PC-3 (cell line): ENCODE measurements around the gene EGLN2. TPM values are rescaled to one million over a fixed set of nuclear protein-coding genes. Genes with fewer than 3 reads are reported as not detected.

Source experiments
- ATAC-seq: fragments of 200-7000 bp; cut with Tn5 transposase; 2 replicates; pipeline ENCODE4 v1.9.1; 2020; ENCODE audit warnings: mild to moderate bottlenecking, moderate library complexity
- BruUV-seq: library from RNA; stranded (reverse); fragments of 400-500 nt; replicated peaks from 2 replicates; lab custom pipeline; 2021; lab: Mats Ljungman, UMichigan
- CTCF ChIA-PET: fragments of 300-600 bp; sonication (Branson Sonifier 250); formaldehyde crosslinking; loops from one replicate; lab custom pipeline; 2022; ENCODE audit warnings: antibody characterized with exemption; lab: Charles Lee
- POLR2A ChIA-PET: fragments of 300-600 bp; sonication (Branson Sonifier 250); formaldehyde crosslinking; loops from one replicate; lab custom pipeline; 2022; ENCODE audit warnings: antibody characterized with exemption; ENCODE audit not compliant: unreplicated experiment; lab: Charles Lee
- DNase-seq: peaks from one replicate; pipeline ENCODE4 v3.0.0-alpha.2; 2015
- H2AFZ ChIP-seq: fragments of 300-600 bp; sonication (generic); 2 replicates; pipeline ENCODE4 v1.6.0; 2016; ENCODE audit warnings: antibody characterized with exemption, low read length
- H3F3A ChIP-seq: fragments of 300-600 bp; sonication (generic); one replicate; pipeline ENCODE4 v1.6.0; 2017; ENCODE audit warnings: antibody characterized with exemption, low read length, control low read depth, mild to moderate bottlenecking; ENCODE audit not compliant: unreplicated experiment
- H3K27ac ChIP-seq: fragments of 300-600 bp; sonication (generic); 2 replicates; pipeline ENCODE4 v1.5.1; 2016; ENCODE audit warnings: mild to moderate bottlenecking, low read length
- H3K27me3 ChIP-seq: fragments of 300-600 bp; sonication (generic); 2 replicates; pipeline ENCODE4 v1.6.1; 2016; ENCODE audit warnings: low read length, mixed read lengths
- H3K36me3 ChIP-seq: fragments of 300-600 bp; sonication (generic); 2 replicates; pipeline ENCODE4 v1.6.1; 2016; ENCODE audit warnings: low read depth, mixed run types, low read length, mixed read lengths
- H3K4me1 ChIP-seq: fragments of 300-600 bp; sonication (generic); 2 replicates; pipeline ENCODE4 v1.5.1; 2016; ENCODE audit warnings: low read length; ENCODE audit not compliant: insufficient read depth
- H3K4me2 ChIP-seq: fragments of 300-600 bp; sonication (generic); 2 replicates; pipeline ENCODE4 v1.6.0; 2016; ENCODE audit warnings: low read length
- H3K4me3 ChIP-seq: fragments of 300-600 bp; sonication (generic); 2 replicates; pipeline ENCODE4 v1.5.1; 2016; ENCODE audit warnings: mild to moderate bottlenecking, low read length, mixed read lengths
- H3K79me2 ChIP-seq: fragments of 300-600 bp; sonication (generic); 2 replicates; pipeline ENCODE4 v1.6.1; 2017; ENCODE audit warnings: low read length, mixed read lengths
- H3K9ac ChIP-seq: fragments of 300-600 bp; sonication (generic); 2 replicates; pipeline ENCODE4 v1.6.0; 2016; ENCODE audit warnings: mild to moderate bottlenecking, low read length
- H3K9me2 ChIP-seq: fragments of 300-600 bp; sonication (generic); replicated peaks from 2 replicates; pipeline ENCODE4 v1.6.1; 2016; ENCODE audit warnings: mixed run types, low read length, mixed read lengths
- H3K9me3 ChIP-seq: fragments of 300-600 bp; sonication (generic); 2 replicates; pipeline ENCODE4 v1.6.1; 2016; ENCODE audit warnings: low read length, mixed read lengths
- H4K20me1 ChIP-seq: fragments of 300-600 bp; sonication (generic); 2 replicates; pipeline ENCODE4 v1.6.1; 2016; ENCODE audit warnings: low read length, mixed read lengths
- EZH2 ChIP-seq: fragments of 300-600 bp; sonication (generic); IDR thresholded peaks from one replicate; pipeline ENCODE4 v1.6.1; 2017; ENCODE audit warnings: antibody characterized with exemption, mild to moderate bottlenecking, low read length; ENCODE audit not compliant: unreplicated experiment
- EZH2phosphoT487 ChIP-seq: fragments of 300-600 bp; sonication (generic); IDR thresholded peaks from 2 replicates; pipeline ENCODE4 v1.6.1; 2018; ENCODE audit warnings: mild to moderate bottlenecking, antibody characterized with exemption, low read length, borderline replicate concordance
- intact Hi-C: fragments of 100-400 bp; cut with micrococcal nuclease; formaldehyde crosslinking; loops from 2 replicates; pipeline ENCODE4 v1.9.0; 2023
- total RNA-seq: library from RNA; depleted of rRNA; stranded (reverse); fragments of >200 nt; gene quantifications from 2 replicates; pipeline ENCODE4 v1.2.3, GENCODE V29; 2014
- TF ChIP-seq, protein P1 (sequence below): fragments of 300-600 bp; sonication (generic); conservative IDR thresholded peaks from 2 replicates; pipeline ENCODE4 v1.5.1; 2017; ENCODE audit warnings: antibody characterized with exemption, low read depth, mild to moderate bottlenecking, low read length

The EGLN2 gene
- total RNA-seq, 1 experiment from 2014 or later: 36.6 TPM

DNA sequence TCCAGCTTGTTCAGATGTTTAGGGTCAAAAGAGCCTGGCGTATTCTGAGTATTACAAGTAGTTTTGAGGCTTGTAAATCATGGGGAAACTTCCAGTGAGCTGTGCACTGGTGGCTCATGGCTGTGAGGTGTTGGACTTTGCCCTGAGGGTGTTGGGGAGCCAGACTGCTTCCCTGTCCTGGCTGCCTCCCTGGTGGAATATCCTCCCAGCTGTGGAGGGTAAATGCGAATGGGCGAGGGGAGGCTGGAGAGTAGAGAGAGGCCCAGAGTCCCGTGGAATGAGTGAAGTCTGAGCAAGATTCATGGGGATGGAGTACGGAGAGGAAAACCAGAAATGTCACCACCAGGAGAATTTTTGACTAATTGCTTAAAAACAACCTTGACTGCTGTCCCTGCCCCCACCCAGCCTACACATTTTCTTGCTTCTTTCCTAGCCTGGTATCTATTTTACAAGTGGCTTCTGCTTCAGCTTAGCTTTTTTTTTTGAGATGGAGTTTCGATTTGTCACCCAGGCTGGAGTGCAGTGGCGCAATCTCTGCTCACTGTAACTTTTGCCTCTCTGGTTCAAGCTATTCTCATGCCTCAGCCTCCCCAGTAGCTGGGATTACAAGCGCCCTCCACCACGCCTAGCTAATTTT is 44.3 kb upstream of the EGLN2 start:
- H3K9me3 ChIP-seq: no peaks in the 10 kb centered on the region
- peak overlapping the region; percentile 58 for H3K4me3 ChIP-seq
- DNase-seq: peak; percentile 14
- ATAC-seq: no peak
- H3K9me2 ChIP-seq: no peaks in the 10 kb centered on the region
- H3K4me1 ChIP-seq: peaks cover 39% of the 10 kb centered on the region
- H3K36me3 ChIP-seq: peaks cover 20% of the 10 kb centered on the region
- TF ChIP-seq EZH2: no peak
- TF ChIP-seq, protein P1, sequence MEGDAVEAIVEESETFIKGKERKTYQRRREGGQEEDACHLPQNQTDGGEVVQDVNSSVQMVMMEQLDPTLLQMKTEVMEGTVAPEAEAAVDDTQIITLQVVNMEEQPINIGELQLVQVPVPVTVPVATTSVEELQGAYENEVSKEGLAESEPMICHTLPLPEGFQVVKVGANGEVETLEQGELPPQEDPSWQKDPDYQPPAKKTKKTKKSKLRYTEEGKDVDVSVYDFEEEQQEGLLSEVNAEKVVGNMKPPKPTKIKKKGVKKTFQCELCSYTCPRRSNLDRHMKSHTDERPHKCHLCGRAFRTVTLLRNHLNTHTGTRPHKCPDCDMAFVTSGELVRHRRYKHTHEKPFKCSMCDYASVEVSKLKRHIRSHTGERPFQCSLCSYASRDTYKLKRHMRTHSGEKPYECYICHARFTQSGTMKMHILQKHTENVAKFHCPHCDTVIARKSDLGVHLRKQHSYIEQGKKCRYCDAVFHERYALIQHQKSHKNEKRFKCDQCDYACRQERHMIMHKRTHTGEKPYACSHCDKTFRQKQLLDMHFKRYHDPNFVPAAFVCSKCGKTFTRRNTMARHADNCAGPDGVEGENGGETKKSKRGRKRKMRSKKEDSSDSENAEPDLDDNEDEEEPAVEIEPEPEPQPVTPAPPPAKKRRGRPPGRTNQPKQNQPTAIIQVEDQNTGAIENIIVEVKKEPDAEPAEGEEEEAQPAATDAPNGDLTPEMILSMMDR: no peak
- TF ChIP-seq EZH2phosphoT487: no peak
- no peaks in the 10 kb centered on the region for H3K27me3 ChIP-seq
- no TSS peak for BruUV-seq
- ChIA-PET POLR2A (interaction anchor here (0.6 kb wide), 1 partner anchor 407 kb away, joined by 6 read pairs; no protein-coding TSS in a partner anchor), CTCF (no interaction called here)
- H3F3A ChIP-seq: no peaks in the 10 kb centered on the region
- peak overlapping the region; percentile 81 for H3K4me2 ChIP-seq
- H3K27ac ChIP-seq: no peak overlapping the region
- H3K9ac ChIP-seq: no peak overlapping the region
- H2AFZ ChIP-seq: no peak overlapping the region
- peaks cover 37% of the 10 kb centered on the region for H4K20me1 ChIP-seq
- H3K79me2 ChIP-seq: peaks cover 77% of the 10 kb centered on the region
- intact Hi-C loops: no loop called here

DNA sequence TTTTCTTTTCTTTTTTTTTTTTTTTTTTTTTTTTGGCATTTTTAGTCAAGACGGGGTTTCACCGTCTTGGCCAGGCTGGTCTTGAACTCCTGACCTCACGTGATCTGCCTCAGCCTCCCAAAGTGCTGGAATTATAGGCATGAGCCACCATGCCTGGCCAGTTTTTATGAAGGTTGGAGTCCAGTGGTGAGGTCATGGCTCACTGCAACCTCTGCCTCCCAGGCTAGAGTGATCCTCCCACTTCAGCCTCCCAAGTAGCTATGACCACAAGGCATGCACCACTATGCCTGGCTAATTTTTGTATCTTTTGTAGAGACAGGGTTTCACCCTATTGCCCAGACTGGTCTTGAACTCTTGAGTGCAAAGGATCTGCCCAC is 43.8 kb upstream of the EGLN2 start:
- DNase-seq: no peak
- POLR2A ChIA-PET: interaction anchor here (0.6 kb wide), 1 partner anchor 406 kb away, joined by 6 read pairs; no protein-coding TSS in a partner anchor
- H3K4me3 ChIP-seq: no peak overlapping the region
- no peak overlapping the region for H3K27ac ChIP-seq
- H3K27me3 ChIP-seq: no peaks in the 10 kb centered on the region
- H3K9ac ChIP-seq: no peak overlapping the region
- peak overlapping the region; percentile 81 for H3K4me2 ChIP-seq
- H3K4me1 ChIP-seq: peaks cover 34% of the 10 kb centered on the region
- peaks cover 37% of the 10 kb centered on the region for H4K20me1 ChIP-seq
- no peaks in the 10 kb centered on the region for H3K9me3 ChIP-seq
- H3K9me2 ChIP-seq: no peaks in the 10 kb centered on the region
- intact Hi-C loops: no loop called here
- H2AFZ ChIP-seq: no peak overlapping the region
- TF ChIP-seq, protein P1: no peak
- no peak for TF ChIP-seq EZH2
- TF ChIP-seq EZH2phosphoT487: no peak
- H3K36me3 ChIP-seq: peaks cover 23% of the 10 kb centered on the region
- ATAC-seq: no peak
- peaks cover 79% of the 10 kb centered on the region for H3K79me2 ChIP-seq
- no TSS peak for BruUV-seq
- CTCF ChIA-PET: no interaction called here
- no peaks in the 10 kb centered on the region for H3F3A ChIP-seq

DNA sequence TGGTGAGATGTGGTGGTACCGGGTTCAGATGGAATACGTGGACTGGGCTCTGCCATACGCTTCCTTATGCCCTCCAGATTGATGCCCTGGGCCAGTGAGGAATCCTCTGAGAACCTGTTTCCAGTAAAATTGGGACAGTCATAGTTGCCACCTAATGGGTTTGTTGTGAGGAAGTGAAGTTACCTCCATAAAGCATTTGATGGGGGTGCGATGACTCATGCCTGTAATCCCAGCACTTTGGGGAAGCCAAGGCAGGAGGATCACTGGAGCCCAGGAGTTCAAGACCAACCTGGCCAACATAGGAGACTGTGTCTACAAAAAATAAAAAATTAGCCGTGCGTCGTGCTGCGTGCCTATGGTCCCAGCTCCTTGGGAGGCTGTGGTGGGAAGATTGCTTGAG is 43.2 kb upstream of the EGLN2 start:
- Histone ChIP-seq H3K4me1 (peaks cover 33% of the 10 kb centered on the region), H3F3A (no peaks in the 10 kb centered on the region), H3K36me3 (peaks cover 29% of the 10 kb centered on the region), H3K27me3 (no peaks in the 10 kb centered on the region), H3K4me2 (peak overlapping the region; percentile 34), H4K20me1 (peaks cover 37% of the 10 kb centered on the region), H3K9me2 (no peaks in the 10 kb centered on the region), H2AFZ (no peak overlapping the region), H3K9ac (no peak overlapping the region), H3K79me2 (peaks cover 81% of the 10 kb centered on the region), H3K27ac (no peak overlapping the region), H3K9me3 (no peaks in the 10 kb centered on the region), H3K4me3 (no peak overlapping the region)
- BruUV-seq: no TSS peak
- ChIA-PET CTCF (no interaction called here), POLR2A (interaction anchor here (0.6 kb wide), 1 partner anchor 34 kb away, joined by 5 read pairs; no protein-coding TSS in a partner anchor)
- TF ChIP-seq EZH2phosphoT487: no peak
- no peak for TF ChIP-seq EZH2
- TF ChIP-seq, protein P1: no peak
- ATAC-seq (no peak), DNase-seq (no peak)
- intact Hi-C loops: no loop called here
